Measurements from ENCODE around the gene LRRC45.

Gene LRRC45

DNA sequence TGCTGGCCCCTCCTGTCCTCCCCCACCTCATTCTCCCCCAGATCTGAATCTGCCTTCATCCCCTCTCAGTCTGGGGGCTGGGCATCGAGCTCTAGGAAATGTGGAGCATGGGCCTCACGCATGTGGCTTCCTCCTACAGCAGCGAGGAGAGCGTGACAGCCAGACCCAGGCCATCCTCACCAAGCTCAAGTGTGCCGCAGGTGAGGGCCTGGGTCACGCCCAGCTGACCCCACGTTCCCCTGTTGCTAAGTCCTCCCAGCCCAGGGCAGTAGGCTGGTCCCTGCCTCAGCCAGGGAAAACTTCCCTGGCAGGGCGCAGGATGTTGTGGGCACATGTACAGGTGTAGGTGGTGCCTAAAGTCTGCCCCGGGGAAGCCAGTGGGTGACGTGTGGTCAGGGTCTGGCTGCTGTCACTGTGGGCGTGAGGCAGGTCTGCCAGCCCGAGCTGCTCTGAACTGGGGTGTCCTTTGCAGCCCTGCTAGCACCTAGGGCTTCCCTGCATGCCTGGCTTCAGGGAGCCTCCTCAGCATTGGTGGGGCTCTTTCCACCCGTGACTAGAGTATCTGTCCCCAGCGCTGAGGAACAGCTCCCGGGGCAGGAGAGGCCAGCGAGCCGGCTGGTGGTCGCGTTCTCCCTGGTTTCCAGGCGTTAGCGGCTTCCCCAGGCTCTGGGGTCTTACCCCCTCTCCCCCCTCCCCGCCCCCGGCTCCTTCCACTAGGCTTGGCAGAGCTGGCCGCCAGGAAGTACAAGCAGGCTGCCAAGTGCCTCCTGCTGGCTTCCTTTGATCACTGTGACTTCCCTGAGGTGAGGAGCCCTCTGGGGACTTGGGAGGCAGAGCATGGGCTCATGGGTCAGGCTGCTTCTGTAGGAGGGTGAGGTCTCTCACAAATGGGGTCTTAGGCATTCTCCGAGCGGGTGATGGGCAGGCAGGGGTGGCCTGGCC is 32.2 kb downstream of the LRRC45 start:
- no peak overlapping the region for H3K4me3 ChIP-seq (ENCODE audit: low read depth, low read length)
- TF ChIP-seq, protein P1, sequence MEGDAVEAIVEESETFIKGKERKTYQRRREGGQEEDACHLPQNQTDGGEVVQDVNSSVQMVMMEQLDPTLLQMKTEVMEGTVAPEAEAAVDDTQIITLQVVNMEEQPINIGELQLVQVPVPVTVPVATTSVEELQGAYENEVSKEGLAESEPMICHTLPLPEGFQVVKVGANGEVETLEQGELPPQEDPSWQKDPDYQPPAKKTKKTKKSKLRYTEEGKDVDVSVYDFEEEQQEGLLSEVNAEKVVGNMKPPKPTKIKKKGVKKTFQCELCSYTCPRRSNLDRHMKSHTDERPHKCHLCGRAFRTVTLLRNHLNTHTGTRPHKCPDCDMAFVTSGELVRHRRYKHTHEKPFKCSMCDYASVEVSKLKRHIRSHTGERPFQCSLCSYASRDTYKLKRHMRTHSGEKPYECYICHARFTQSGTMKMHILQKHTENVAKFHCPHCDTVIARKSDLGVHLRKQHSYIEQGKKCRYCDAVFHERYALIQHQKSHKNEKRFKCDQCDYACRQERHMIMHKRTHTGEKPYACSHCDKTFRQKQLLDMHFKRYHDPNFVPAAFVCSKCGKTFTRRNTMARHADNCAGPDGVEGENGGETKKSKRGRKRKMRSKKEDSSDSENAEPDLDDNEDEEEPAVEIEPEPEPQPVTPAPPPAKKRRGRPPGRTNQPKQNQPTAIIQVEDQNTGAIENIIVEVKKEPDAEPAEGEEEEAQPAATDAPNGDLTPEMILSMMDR (IDR thresholded peaks at IDR 0.05; ENCODE audit: low read depth, low read length), result no peak

DNA sequence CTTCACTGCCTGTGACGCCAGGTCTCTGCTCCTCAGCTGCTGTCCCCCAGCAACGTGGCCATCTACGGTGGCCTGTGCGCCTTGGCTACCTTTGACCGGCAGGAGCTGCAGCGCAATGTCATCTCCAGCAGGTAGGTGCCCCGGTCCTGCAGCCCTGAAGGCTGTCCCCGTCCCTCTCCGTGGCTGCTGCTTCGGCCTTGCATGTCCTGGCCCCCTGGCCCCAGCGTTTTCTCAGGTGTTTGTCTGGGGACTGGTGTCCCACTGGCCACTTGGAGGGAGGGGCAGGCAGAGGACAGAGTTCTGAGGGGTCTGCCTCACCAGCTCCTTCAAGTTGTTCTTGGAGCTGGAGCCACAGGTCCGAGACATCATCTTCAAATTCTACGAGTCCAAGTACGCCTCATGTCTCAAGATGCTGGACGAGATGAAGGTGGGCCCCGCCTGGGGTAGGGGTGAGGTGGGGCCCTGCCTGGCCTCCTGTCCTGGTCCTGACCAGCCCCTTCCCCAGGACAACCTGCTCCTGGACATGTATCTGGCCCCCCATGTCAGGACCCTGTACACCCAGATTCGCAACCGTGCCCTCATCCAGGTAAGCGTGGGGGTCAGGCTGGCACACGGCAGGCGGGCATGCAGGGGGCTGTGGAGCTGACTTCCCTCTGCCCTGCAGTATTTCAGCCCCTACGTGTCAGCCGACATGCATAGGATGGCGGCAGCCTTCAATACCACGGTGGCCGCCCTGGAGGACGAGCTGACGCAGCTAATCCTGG is 33.0 kb downstream of the LRRC45 start:
- TF ChIP-seq, protein P1 (IDR thresholded peaks at IDR 0.05; ENCODE audit: low read depth, low read length), result no peak

DNA sequence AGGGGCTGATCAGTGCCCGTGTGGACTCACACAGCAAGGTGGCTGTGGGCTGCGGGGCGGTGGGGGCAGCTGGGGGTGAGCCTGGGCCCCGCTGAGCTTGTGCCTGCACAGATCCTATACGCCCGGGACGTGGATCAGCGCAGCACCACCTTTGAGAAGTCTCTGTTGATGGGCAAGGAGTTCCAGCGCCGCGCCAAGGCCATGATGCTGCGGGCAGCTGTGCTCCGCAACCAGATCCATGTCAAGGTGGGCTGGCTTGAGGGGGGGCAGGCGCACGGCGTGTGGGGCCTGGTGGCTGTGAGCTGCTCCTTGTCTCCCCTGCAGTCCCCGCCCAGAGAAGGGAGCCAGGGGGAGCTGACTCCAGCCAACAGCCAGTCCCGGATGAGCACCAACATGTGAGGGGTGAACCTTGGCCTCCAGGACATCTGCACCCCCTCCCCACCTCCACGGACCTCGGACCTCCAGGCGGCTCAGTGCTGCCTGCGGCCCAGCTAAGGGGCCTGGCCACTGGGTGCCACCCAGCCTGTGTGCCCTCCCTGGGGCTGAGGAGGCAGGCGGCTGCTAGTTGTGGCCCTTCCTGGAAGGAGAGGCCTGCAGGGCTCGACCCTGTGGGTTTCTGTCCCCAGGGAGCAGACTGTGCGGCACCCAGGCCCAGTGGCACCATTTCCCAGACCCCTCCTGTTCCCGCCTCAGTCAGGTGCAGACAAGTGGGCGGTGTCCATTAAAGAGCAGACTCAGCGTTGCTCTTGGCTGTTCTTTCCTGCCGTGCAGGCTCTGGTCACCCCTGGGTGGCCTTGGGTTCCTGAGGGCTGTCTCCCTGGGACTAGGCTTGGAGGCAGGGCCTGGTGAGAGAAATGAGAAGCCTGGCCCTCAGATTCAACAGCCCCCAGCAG is 33.9 kb downstream of the LRRC45 start:
- no peak overlapping the region for H3K4me3 ChIP-seq (ENCODE audit: low read depth, low read length)
- TF ChIP-seq, protein P1 (IDR thresholded peaks at IDR 0.05; ENCODE audit: low read depth, low read length), result no peak

More for the DNA sequence above, 33.0 kb downstream of the LRRC45 start:
- H3K4me3 ChIP-seq (ENCODE audit: low read depth, low read length), result no peak overlapping the region

DNA sequence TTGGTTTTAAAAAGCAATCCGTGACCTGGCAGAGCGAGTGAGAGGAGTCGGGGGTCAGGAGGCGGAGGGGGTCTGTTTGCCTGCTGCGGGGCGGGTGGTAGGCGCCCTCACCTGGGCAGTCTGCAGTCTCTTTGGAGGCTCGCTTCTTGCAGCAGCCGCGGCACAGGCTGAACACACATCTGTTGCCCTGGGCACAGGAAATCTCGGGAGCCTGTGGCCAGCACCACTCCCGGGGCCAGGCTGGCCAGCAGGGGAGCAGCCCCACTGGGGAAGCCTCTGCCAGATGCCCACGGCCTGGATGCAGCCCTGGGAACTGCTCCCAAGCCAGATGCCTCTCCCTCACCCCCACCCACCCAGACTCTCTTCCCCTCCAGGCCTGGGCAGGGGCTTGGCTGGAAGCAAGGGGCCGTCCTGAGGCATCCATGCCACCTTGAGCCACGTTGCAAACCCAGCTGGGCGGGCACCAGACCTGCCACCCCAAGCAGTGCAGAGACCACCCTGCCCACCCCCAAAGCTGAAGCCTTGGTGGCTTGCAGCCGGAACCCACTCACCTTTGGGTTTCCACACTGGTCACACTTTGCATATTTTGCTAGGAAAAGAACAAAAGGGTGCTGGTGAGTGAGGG is 35.2 kb downstream of the LRRC45 start:
- H3K4me3 ChIP-seq (ENCODE audit: low read depth, low read length), result no peak overlapping the region
- TF ChIP-seq, protein P1 (IDR thresholded peaks at IDR 0.05; ENCODE audit: low read depth, low read length), result no peak

DNA sequence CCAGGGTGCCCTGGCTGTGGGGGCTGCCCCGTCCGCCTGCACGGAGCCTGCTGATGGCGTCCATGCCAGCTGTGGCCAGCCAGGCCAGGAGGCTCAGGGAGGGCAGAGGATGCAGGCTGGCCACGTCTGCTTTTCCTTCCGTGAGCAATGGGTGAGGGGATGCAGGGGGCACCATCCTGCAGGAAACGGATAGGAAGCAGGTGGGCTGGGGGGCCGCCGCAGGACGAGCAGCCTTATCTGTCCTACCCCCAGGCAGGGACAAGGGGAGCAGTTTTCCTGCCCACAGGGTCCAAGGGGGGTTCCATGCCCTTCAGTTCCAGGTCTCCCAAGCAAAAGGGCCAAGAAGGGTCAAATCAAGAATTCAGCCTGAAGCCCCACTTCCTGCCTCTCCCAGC is 35.7 kb downstream of the LRRC45 start:
- TF ChIP-seq, protein P1 (IDR thresholded peaks at IDR 0.05; ENCODE audit: low read depth, low read length), result no peak
- no peak overlapping the region for H3K4me3 ChIP-seq (ENCODE audit: low read depth, low read length)

DNA sequence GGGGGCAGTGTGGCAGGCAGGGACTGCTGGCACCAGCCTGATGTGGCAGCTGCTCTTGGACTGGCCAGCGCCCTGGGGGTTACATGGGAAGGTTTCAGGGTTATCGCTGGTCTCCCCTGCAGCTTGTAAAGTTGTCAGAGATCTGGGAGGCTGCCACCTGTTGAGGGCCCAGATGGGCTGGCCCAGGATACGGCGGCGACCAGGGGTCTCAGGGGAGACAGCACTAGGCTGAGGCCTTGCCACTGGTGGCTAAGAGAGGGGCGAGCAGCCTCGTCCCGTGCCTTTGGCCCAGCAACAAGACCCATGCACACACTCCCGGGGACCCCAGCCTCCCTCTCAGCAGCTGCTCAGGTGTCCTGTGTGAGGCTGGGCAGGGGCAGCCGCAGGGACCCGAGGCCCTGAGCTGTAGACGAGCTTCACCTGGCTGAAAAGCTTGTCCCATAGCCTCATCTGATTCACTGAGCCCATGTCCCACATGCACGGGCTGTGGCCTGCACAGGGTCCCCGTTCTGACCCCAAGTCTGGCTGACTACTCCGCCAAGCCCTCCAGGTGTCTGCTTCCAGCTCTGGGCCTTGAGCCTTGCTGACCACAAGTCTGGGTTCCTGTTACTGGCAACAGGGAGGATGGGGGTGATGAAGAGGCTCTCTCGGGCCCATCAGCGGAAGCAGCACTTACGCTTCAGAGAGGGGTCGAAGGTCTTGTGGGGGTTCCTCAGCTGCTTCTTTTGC is 36.3 kb downstream of the LRRC45 start:
- no peak overlapping the region for H3K4me3 ChIP-seq (ENCODE audit: low read depth, low read length)
- TF ChIP-seq, protein P1 (IDR thresholded peaks at IDR 0.05; ENCODE audit: low read depth, low read length), result no peak

Measured in WI38 (cell line).